ENCODE results near the gene FKBP3.
"Not testable (repeated sequence)": the region's sequence is repeated elsewhere in the genome, so short reads cannot be mapped to it uniquely, and the experiment has no call there.

Gene FKBP3

GRCh38 chr14:45083617-45083975 lies 50.7 kb downstream of the FKBP3 start:
- H3K4me3 ChIP-seq, result peak overlapping the region; percentile 99
- TF ChIP-seq FOXP2 (optimal IDR thresholded peaks at IDR 0.05; ENCODE audit: control extremely low read depth, extremely low read length, insufficient read depth) (no peak), POLR2AphosphoS5 (IDR thresholded peaks at IDR 0.05; ENCODE audit: borderline replicate concordance, low read depth, low read length) (no peak), EZH2 (IDR thresholded peaks at IDR 0.05) (no peak)
- no peak for DNase-seq (ENCODE audit: low read depth, low spot score)
- H3K27ac ChIP-seq, result no peak overlapping the region
- H3K9me3 ChIP-seq (ENCODE audit: low read depth, low read length), result no peaks in the 10 kb centered on the region; the same call in 1 of the 2 replicates
- peak overlapping the region; percentile 41 for H3K9ac ChIP-seq (ENCODE audit: insufficient read length)
- peaks cover 22% of the 10 kb centered on the region for H3K36me3 ChIP-seq (ENCODE audit: insufficient read depth, low read length)

GRCh38 chr14:45082420-45082819 lies 51.9 kb downstream of the FKBP3 start:
- no peak for DNase-seq (ENCODE audit: low read depth, low spot score)
- TF ChIP-seq FOXP2 (optimal IDR thresholded peaks at IDR 0.05; ENCODE audit: control extremely low read depth, extremely low read length, insufficient read depth) (no peak), POLR2AphosphoS5 (IDR thresholded peaks at IDR 0.05; ENCODE audit: borderline replicate concordance, low read depth, low read length) (no peak), EZH2 (IDR thresholded peaks at IDR 0.05) (no peak)
- no peak overlapping the region for H3K27ac ChIP-seq
- no peaks in the 10 kb centered on the region for H3K9me3 ChIP-seq (ENCODE audit: low read depth, low read length)
- H3K36me3 ChIP-seq (ENCODE audit: insufficient read depth, low read length), result peaks cover 13% of the 10 kb centered on the region
- no peak overlapping the region for H3K4me3 ChIP-seq
- no peak overlapping the region for H3K9ac ChIP-seq (ENCODE audit: insufficient read length)

GRCh38 chr14:45081096-45081495 lies 53.2 kb downstream of the FKBP3 start:
- H3K36me3 ChIP-seq (ENCODE audit: insufficient read depth, low read length); DNase-seq (ENCODE audit: low read depth, low spot score); H3K27ac ChIP-seq; H3K9ac ChIP-seq (ENCODE audit: insufficient read length); H3K4me3 ChIP-seq; H3K9me3 ChIP-seq (ENCODE audit: low read depth, low read length): not testable (repeated sequence)

GRCh38 chr14:45080416-45080968 lies 53.8 kb downstream of the FKBP3 start:
- not testable (repeated sequence) for DNase-seq (ENCODE audit: low read depth, low spot score); H3K9ac ChIP-seq (ENCODE audit: insufficient read length); H3K36me3 ChIP-seq (ENCODE audit: insufficient read depth, low read length); H3K27ac ChIP-seq; H3K4me3 ChIP-seq; H3K9me3 ChIP-seq (ENCODE audit: low read depth, low read length)

- DNase-seq (ENCODE audit: low read depth, low spot score), result no peak
- H3K4me3 ChIP-seq, result no peak overlapping the region
- no peaks in the 10 kb centered on the region for H3K36me3 ChIP-seq (ENCODE audit: insufficient read depth, low read length)
- TF ChIP-seq EZH2 (IDR thresholded peaks at IDR 0.05) (no peak), FOXP2 (optimal IDR thresholded peaks at IDR 0.05; ENCODE audit: control extremely low read depth, extremely low read length, insufficient read depth) (no peak), POLR2AphosphoS5 (IDR thresholded peaks at IDR 0.05; ENCODE audit: borderline replicate concordance, low read depth, low read length) (no peak)
- no peak overlapping the region for H3K27ac ChIP-seq
- H3K9ac ChIP-seq (ENCODE audit: insufficient read length), result no peak overlapping the region
- no peaks in the 10 kb centered on the region for H3K9me3 ChIP-seq (ENCODE audit: low read depth, low read length)
These were observed 56.0 kb downstream of the FKBP3 start for GRCh38 chr14:45078323-45078722.

GRCh38 chr14:45073231-45073879 lies 60.9 kb downstream of the FKBP3 start:
- H3K4me3 ChIP-seq, result peak overlapping the region; percentile 46; the same call in 1 of the 2 replicates
- H3K36me3 ChIP-seq (ENCODE audit: insufficient read depth, low read length), result peaks cover 6% of the 10 kb centered on the region
- no peak for DNase-seq (ENCODE audit: low read depth, low spot score)
- no peaks in the 10 kb centered on the region for H3K9me3 ChIP-seq (ENCODE audit: low read depth, low read length)
- H3K27ac ChIP-seq, result peak overlapping the region; percentile 58
- no peak overlapping the region for H3K9ac ChIP-seq (ENCODE audit: insufficient read length)
- no peak for TF ChIP-seq POLR2AphosphoS5 (IDR thresholded peaks at IDR 0.05; ENCODE audit: borderline replicate concordance, low read depth, low read length)
- no peak for TF ChIP-seq EZH2 (IDR thresholded peaks at IDR 0.05)
- no peak for TF ChIP-seq FOXP2 (optimal IDR thresholded peaks at IDR 0.05; ENCODE audit: control extremely low read depth, extremely low read length, insufficient read depth)

- H3K9ac ChIP-seq (ENCODE audit: insufficient read length), result no peak overlapping the region
- TF ChIP-seq POLR2AphosphoS5 (IDR thresholded peaks at IDR 0.05; ENCODE audit: borderline replicate concordance, low read depth, low read length), result no peak
- no peak for TF ChIP-seq EZH2 (IDR thresholded peaks at IDR 0.05)
- TF ChIP-seq FOXP2 (optimal IDR thresholded peaks at IDR 0.05; ENCODE audit: control extremely low read depth, extremely low read length, insufficient read depth), result no peak
- H3K27ac ChIP-seq, result no peak overlapping the region
- no peaks in the 10 kb centered on the region for H3K9me3 ChIP-seq (ENCODE audit: low read depth, low read length)
- DNase-seq (ENCODE audit: low read depth, low spot score), result no peak
- no peak overlapping the region for H3K4me3 ChIP-seq
- H3K36me3 ChIP-seq (ENCODE audit: insufficient read depth, low read length), result peaks cover 7% of the 10 kb centered on the region
These were observed 62.2 kb downstream of the FKBP3 start for GRCh38 chr14:45072126-45072525.

GRCh38 chr14:45070215-45070614 lies 64.1 kb downstream of the FKBP3 start:
- Histone ChIP-seq H3K9me3 (ENCODE audit: low read depth, low read length) (no peaks in the 10 kb centered on the region), H3K27ac (no peak overlapping the region), H3K36me3 (ENCODE audit: insufficient read depth, low read length) (peaks cover 7% of the 10 kb centered on the region), H3K4me3 (no peak overlapping the region), H3K9ac (ENCODE audit: insufficient read length) (no peak overlapping the region)
- DNase-seq (ENCODE audit: low read depth, low spot score), result no peak
- TF ChIP-seq EZH2 (IDR thresholded peaks at IDR 0.05) (no peak), FOXP2 (optimal IDR thresholded peaks at IDR 0.05; ENCODE audit: control extremely low read depth, extremely low read length, insufficient read depth) (no peak), POLR2AphosphoS5 (IDR thresholded peaks at IDR 0.05; ENCODE audit: borderline replicate concordance, low read depth, low read length) (no peak)

GRCh38 chr14:45068396-45068795 lies 65.9 kb downstream of the FKBP3 start:
- no peak for DNase-seq (ENCODE audit: low read depth, low spot score)
- H3K36me3 ChIP-seq (ENCODE audit: insufficient read depth, low read length), result peaks cover 7% of the 10 kb centered on the region
- no peaks in the 10 kb centered on the region for H3K9me3 ChIP-seq (ENCODE audit: low read depth, low read length)
- H3K4me3 ChIP-seq, result no peak overlapping the region
- H3K27ac ChIP-seq, result no peak overlapping the region
- H3K9ac ChIP-seq (ENCODE audit: insufficient read length), result no peak overlapping the region
- TF ChIP-seq EZH2 (IDR thresholded peaks at IDR 0.05) (no peak), POLR2AphosphoS5 (IDR thresholded peaks at IDR 0.05; ENCODE audit: borderline replicate concordance, low read depth, low read length) (no peak), FOXP2 (optimal IDR thresholded peaks at IDR 0.05; ENCODE audit: control extremely low read depth, extremely low read length, insufficient read depth) (no peak)

All from SK-N-MC (cell line).